GM19452 (cell line): ENCODE results near the gene ERP44.

Source experiments
- ATAC-seq: cut with Tn5 transposase; IDR thresholded peaks from one replicate; pipeline ENCODE4 v1.9.1; 2021; ENCODE audit not compliant: unreplicated experiment

ERP44 gene

DNA sequence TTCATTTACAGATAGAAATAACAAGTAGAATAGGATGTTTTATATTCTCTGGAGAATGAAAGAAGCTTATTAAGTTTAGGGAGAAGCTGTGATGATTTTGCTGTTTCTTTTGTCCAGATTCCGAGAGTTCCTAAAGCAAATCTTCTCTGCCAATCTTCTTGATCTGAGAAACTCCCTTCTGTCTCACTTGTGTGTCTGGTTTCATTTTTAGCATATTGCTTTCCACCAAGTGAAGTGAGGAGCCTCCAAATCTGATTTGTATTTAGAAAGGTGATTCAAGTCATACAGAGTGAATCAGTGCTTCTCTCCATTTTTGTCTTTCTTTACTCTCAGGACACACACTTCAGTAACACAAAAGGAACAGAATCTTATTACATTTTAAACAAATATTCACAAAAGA is 144.0 kb downstream of the ERP44 start:
- no peak for ATAC-seq

DNA sequence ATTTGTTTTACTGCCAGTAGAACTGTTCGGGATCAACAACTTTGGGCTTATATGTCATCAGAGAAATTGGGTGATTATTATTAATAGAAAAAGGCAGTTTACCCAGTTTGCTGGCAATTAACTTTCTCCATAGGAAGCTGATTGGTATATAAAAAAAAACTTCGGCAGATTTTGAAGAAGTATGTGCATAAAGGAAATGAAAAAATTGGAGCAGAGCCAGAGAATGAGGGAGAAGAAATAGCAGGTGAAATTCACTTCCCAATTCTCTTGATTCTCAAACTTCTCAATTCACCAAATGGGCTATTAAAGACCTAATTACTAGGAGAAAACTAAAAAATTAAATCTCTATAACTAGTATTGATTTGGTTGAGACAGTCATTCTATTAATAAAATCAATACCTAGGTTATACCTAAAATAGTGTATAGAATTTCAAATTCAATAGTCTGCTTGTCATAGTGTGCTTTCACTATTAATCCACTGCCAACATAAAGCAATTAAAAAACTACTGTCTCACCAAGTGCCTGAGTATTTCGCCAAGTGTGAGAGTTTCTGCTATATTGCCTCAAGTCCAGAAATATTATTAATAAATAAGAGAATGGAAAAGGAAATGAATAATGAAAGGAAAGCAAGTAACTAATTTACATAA is 144.8 kb downstream of the ERP44 start:
- ATAC-seq: no peak

DNA sequence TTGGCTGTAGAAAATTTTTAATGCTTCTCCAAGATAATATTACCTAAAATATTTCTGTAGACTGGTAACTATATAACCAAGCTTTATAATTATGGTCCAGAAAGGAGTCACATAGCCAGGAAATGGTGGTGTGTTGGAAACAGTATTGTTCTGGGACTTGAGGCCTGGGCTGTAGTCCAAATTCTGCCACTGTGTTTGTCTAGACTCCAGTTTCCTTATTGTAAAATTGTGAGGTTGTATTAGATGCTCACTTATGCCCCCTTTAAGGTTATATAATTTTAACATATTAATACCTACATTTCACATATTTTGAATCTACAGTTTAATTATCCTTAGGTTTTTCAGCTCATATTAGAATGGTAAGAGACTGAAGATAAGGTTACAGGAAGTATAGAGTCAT is 149.9 kb downstream of the ERP44 start:
- no peak for ATAC-seq

DNA sequence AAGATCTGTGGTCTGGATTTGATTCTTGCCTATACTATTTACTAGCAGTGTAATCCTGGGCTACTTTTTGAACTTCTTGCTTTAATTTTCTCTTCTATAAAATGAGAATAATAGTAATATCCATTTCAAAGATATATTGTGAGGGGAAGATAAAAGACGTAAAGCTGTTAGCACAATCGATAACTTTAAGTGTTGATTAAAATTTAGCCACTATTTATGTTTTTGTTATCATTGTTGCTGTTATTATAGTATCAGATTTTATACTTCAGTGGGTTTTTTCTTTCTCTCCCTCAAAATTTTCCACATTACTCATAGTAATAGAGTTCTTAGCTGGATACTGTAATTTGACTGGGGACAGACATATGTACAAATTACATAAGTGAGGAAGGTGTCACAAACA is 150.3 kb downstream of the ERP44 start:
- ATAC-seq: no peak

DNA sequence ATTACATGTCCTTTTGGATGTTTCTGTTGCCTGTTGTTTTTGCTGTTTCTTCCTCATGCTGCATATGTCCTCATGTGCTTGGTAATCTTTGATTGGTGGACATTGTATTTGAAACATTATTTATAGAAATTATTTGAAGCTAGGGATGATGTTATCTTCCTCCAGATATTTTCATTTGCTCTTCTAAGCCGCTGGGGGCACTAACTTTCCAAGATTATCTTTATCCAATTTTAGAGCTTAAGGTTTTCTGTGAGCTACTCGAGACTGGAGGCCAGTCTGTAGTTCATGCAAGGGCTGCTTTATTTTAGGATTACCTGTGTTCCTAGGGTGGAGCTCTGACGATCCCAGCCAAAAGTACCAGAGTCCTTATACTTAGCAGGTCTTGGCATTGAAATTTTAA is 151.4 kb downstream of the ERP44 start:
- ATAC-seq: no peak

DNA sequence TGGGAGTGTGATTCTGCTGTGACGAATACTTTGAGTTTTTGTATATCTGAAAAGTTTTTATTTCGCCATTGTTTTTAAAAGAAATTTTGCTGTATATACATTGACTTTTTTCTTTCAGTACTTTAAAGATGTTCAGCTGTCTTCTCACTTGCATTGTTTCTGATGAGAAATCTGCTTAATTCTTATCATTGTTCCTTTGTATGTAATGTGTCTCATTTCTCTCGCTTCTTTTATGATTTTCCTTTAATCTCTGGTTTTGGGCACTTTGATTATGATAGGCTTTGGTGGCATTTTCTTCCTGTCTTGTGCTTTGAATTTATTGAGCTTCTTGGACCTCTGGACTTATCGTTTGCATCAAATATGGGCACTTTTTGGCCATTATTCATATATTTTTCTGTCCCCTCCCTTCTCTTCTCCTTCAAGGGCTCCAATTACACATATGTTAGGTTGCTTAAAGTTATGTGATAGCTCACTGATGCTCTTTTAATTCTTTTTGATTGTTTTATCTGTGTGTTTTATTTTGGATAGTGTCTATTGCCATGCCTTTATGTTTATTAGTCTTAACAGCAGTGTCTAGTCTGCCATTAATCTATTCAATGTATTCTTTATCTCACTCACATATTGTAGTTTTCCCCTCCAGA is 161.7 kb downstream of the ERP44 start:
- no peak for ATAC-seq

DNA sequence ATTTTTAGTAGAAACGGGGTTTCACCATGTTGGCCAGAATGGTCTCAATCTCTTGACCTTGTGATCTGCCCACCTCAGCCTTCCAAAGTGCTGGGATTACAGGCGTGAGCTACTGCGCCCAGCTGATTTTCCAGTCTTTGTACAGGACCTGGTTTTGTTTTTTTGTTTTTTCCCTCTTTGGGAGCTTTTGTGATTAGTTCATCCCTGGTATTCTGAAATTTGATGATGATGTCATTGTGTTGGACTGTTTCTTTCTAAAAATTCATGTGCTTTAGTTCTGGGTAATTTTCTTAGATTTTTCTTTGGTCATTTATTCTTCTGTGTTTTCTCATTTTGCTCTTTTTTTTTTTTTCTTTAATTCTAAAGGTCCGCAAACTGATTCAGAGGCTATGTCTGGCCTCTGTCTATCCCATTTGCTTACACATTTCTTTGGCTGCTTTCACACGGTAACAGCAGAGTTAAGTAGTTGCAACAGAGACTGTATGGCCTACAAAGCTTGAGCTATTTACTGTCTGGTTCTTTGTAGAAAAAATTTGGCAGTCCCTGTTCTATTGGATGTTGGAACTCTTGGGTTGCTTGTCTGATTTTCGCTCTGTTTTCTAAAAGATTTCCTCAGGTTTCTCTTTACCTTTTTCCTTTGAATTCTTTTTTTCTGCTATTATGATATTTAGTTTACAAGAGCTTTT is 167.5 kb downstream of the ERP44 start:
- ATAC-seq: no peak

DNA sequence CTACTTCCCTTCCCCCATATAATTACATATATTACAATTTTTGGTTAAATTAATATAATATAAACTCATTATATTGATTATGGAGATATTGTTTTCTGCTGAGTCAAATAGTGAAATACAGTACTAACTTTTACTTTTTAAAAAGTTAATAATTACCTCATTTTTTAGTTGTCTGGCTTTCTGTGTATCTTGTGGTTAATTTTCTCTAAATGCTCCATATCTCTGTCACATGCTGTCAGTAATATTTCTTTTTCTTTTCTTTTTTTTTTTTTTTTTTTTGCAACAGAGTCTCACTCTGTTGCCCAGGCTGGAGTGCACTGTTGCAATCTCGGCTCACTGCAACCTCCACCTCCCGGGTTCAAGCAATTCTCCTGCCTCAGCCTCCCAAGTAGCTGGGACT is 169.1 kb downstream of the ERP44 start:
- no peak for ATAC-seq
